ENCODE results near the gene TTC28.

The TTC28 gene

DNA sequence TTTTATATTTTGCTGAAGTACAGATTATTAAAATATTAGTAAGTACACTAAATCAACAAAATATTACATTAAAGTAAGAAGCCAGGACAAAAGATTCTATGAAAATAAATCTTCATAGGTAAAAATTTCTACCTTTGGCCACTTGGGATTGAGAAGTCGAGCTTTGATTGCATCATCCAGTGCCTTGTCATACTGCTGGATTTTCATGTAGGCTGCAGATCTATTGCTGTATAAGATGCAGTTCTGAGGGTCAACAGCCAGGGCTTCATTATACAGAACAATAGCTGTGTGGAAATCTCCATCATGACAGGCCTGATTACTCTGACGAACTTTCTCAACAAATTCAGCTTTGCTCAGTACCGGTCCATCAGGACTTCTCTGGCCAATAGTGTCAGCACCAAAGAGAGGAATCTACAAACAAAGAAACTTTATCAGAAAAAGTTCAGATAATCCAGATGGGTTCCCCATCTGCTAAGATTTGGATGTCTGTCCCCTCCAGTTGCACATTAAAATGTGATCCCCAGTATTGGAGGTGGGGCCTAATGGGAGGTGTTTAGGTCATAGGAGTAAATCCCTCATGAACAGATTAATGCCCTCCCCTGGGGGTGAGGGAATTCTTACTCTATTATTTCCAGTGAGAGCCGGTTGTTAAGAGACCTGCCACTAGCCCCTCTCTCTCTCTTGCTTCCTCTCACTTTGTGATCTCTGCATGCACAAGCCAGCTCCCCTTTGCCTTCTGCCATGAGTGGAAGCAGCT, 50.0 kb downstream of the TTC28 start (continued):
- TF ChIP-seq, protein P1, sequence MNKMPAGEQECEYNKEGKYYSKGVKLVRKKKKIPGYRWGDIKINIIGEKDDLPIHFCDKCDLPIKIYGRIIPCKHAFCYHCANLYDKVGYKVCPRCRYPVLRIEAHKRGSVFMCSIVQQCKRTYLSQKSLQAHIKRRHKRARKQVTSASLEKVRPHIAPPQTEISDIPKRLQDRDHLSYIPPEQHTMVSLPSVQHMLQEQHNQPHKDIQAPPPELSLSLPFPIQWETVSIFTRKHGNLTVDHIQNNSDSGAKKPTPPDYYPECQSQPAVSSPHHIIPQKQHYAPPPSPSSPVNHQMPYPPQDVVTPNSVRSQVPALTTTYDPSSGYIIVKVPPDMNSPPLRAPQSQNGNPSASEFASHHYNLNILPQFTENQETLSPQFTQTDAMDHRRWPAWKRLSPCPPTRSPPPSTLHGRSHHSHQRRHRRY (tag by site-specific recombination; IDR thresholded peaks at IDR 0.05), result no peak
- TF ChIP-seq YY2 (tag by site-specific recombination; IDR thresholded peaks at IDR 0.05) (no peak), HOXA7 (CRISPR knock-in tag; IDR thresholded peaks at IDR 0.05; ENCODE audit: borderline replicate concordance) (no peak), ZNF626 (tag by site-specific recombination; IDR thresholded peaks at IDR 0.05) (no peak), OVOL3 (tag by site-specific recombination; IDR thresholded peaks at IDR 0.05) (no peak), ZNF426 (tag by site-specific recombination; IDR thresholded peaks at IDR 0.05) (no peak), ZNF624 (tag by site-specific recombination; IDR thresholded peaks at IDR 0.05) (no peak), ZXDB (tag by site-specific recombination; IDR thresholded peaks at IDR 0.05) (no peak), FEZF1 (tag by site-specific recombination; IDR thresholded peaks at IDR 0.05) (no peak), ZBTB17 (tag by site-specific recombination; IDR thresholded peaks at IDR 0.05) (peak; percentile 45), ZNF223 (tag by site-specific recombination; IDR thresholded peaks at IDR 0.05) (no peak), ZNF354C (tag by site-specific recombination; IDR thresholded peaks at IDR 0.05; ENCODE audit: borderline replicate concordance, low read depth) (no peak), ZNF423 (tag by site-specific recombination; IDR thresholded peaks at IDR 0.05) (no peak), ZNF211 (tag by site-specific recombination; IDR thresholded peaks at IDR 0.05; ENCODE audit: low read depth) (no peak), MEIS1 (CRISPR knock-in tag; IDR thresholded peaks at IDR 0.05; ENCODE audit: borderline replicate concordance) (no peak), ZNF214 (tag by site-specific recombination; IDR thresholded peaks at IDR 0.05; ENCODE audit: borderline replicate concordance) (no peak), ZNF133 (tag by site-specific recombination; IDR thresholded peaks at IDR 0.05) (no peak)
- TF ChIP-seq, protein P2, sequence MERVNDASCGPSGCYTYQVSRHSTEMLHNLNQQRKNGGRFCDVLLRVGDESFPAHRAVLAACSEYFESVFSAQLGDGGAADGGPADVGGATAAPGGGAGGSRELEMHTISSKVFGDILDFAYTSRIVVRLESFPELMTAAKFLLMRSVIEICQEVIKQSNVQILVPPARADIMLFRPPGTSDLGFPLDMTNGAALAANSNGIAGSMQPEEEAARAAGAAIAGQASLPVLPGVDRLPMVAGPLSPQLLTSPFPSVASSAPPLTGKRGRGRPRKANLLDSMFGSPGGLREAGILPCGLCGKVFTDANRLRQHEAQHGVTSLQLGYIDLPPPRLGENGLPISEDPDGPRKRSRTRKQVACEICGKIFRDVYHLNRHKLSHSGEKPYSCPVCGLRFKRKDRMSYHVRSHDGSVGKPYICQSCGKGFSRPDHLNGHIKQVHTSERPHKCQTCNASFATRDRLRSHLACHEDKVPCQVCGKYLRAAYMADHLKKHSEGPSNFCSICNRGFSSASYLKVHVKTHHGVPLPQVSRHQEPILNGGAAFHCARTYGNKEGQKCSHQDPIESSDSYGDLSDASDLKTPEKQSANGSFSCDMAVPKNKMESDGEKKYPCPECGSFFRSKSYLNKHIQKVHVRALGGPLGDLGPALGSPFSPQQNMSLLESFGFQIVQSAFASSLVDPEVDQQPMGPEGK (tag by site-specific recombination; IDR thresholded peaks at IDR 0.05), result no peak
- TF ChIP-seq, protein P3, sequence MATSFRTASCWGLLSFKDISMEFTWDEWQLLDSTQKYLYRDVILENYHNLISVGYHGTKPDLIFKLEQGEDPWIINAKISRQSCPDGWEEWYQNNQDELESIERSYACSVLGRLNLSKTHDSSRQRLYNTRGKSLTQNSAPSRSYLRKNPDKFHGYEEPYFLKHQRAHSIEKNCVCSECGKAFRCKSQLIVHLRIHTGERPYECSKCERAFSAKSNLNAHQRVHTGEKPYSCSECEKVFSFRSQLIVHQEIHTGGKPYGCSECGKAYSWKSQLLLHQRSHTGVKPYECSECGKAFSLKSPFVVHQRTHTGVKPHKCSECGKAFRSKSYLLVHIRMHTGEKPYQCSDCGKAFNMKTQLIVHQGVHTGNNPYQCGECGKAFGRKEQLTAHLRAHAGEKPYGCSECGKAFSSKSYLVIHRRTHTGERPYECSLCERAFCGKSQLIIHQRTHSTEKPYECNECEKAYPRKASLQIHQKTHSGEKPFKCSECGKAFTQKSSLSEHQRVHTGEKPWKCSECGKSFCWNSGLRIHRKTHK (tag by site-specific recombination; IDR thresholded peaks at IDR 0.05), result no peak
- TF ChIP-seq, protein P4, sequence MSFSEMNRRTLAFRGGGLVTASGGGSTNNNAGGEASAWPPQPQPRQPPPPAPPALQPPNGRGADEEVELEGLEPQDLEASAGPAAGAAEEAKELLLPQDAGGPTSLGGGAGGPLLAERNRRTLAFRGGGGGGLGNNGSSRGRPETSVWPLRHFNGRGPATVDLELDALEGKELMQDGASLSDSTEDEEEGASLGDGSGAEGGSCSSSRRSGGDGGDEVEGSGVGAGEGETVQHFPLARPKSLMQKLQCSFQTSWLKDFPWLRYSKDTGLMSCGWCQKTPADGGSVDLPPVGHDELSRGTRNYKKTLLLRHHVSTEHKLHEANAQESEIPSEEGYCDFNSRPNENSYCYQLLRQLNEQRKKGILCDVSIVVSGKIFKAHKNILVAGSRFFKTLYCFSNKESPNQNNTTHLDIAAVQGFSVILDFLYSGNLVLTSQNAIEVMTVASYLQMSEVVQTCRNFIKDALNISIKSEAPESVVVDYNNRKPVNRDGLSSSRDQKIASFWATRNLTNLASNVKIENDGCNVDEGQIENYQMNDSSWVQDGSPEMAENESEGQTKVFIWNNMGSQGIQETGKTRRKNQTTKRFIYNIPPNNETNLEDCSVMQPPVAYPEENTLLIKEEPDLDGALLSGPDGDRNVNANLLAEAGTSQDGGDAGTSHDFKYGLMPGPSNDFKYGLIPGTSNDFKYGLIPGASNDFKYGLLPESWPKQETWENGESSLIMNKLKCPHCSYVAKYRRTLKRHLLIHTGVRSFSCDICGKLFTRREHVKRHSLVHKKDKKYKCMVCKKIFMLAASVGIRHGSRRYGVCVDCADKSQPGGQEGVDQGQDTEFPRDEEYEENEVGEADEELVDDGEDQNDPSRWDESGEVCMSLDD (tag by site-specific recombination; IDR thresholded peaks at IDR 0.05), result no peak
- TF ChIP-seq, protein P5, sequence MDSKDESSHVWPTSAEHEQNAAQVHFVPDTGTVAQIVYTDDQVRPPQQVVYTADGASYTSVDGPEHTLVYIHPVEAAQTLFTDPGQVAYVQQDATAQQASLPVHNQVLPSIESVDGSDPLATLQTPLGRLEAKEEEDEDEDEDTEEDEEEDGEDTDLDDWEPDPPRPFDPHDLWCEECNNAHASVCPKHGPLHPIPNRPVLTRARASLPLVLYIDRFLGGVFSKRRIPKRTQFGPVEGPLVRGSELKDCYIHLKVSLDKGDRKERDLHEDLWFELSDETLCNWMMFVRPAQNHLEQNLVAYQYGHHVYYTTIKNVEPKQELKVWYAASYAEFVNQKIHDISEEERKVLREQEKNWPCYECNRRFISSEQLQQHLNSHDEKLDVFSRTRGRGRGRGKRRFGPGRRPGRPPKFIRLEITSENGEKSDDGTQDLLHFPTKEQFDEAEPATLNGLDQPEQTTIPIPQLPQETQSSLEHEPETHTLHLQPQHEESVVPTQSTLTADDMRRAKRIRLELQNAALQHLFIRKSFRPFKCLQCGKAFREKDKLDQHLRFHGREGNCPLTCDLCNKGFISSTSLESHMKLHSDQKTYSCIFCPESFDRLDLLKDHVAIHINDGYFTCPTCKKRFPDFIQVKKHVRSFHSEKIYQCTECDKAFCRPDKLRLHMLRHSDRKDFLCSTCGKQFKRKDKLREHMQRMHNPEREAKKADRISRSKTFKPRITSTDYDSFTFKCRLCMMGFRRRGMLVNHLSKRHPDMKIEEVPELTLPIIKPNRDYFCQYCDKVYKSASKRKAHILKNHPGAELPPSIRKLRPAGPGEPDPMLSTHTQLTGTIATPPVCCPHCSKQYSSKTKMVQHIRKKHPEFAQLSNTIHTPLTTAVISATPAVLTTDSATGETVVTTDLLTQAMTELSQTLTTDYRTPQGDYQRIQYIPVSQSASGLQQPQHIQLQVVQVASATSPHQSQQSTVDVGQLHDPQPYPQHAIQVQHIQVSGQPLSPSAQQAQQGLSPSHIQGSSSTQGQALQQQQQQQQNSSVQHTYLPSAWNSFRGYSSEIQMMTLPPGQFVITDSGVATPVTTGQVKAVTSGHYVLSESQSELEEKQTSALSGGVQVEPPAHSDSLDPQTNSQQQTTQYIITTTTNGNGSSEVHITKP (tag by site-specific recombination; IDR thresholded peaks at IDR 0.05), result peak; percentile 65
- TF ChIP-seq, protein P6, sequence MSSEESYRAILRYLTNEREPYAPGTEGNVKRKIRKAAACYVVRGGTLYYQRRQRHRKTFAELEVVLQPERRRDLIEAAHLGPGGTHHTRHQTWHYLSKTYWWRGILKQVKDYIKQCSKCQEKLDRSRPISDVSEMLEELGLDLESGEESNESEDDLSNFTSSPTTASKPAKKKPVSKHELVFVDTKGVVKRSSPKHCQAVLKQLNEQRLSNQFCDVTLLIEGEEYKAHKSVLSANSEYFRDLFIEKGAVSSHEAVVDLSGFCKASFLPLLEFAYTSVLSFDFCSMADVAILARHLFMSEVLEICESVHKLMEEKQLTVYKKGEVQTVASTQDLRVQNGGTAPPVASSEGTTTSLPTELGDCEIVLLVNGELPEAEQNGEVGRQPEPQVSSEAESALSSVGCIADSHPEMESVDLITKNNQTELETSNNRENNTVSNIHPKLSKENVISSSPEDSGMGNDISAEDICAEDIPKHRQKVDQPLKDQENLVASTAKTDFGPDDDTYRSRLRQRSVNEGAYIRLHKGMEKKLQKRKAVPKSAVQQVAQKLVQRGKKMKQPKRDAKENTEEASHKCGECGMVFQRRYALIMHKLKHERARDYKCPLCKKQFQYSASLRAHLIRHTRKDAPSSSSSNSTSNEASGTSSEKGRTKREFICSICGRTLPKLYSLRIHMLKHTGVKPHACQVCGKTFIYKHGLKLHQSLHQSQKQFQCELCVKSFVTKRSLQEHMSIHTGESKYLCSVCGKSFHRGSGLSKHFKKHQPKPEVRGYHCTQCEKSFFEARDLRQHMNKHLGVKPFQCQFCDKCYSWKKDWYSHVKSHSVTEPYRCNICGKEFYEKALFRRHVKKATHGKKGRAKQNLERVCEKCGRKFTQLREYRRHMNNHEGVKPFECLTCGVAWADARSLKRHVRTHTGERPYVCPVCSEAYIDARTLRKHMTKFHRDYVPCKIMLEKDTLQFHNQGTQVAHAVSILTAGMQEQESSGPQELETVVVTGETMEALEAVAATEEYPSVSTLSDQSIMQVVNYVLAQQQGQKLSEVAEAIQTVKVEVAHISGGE (tag by site-specific recombination; conservative IDR thresholded peaks at IDR 0.05; ENCODE audit: low read depth), result no peak

Measured in HEK293 (cell line).